ENCODE data around the gene KLF3. TPM values are rescaled to one million over a fixed set of nuclear protein-coding genes. Genes with fewer than 3 reads are reported as not detected.

KLF3 gene
- total RNA-seq, 1 donor from 2014 or later = 60.9 TPM

DNA sequence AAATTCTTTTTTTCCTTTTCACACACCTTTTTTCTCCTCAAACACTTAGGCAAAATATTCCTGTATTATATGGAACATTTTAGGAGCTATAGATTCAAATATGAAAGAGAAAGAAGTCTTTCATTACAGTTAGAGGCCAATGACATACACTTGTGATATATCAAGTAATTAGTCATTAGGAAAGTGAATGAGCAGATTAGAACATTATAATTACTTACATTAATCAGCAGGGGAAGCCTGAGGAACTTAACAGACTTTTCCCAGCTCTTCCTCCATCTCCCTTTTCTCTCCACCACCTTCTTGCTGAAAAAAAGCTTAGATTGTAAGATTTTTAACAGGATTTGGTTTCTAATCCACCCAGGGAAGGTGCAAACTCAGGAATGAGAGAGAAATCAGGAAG, 29.6 kb downstream of the KLF3 start:
- Mint-ChIP-seq H3K27ac (no peak overlapping the region), H3K4me3 (no peak overlapping the region), H3K9me3 (no peaks in the 10 kb centered on the region), H3K4me1 (peaks cover 24% of the 10 kb centered on the region), H3K36me3 (peaks cover 55% of the 10 kb centered on the region), H3K27me3 (ENCODE audit: low read depth) (no peaks in the 10 kb centered on the region)
- no peak for DNase-seq (ENCODE audit: low spot score in 2 of 2, unreplicated experiment in 2 of 2)
- TF ChIP-seq, protein P1, sequence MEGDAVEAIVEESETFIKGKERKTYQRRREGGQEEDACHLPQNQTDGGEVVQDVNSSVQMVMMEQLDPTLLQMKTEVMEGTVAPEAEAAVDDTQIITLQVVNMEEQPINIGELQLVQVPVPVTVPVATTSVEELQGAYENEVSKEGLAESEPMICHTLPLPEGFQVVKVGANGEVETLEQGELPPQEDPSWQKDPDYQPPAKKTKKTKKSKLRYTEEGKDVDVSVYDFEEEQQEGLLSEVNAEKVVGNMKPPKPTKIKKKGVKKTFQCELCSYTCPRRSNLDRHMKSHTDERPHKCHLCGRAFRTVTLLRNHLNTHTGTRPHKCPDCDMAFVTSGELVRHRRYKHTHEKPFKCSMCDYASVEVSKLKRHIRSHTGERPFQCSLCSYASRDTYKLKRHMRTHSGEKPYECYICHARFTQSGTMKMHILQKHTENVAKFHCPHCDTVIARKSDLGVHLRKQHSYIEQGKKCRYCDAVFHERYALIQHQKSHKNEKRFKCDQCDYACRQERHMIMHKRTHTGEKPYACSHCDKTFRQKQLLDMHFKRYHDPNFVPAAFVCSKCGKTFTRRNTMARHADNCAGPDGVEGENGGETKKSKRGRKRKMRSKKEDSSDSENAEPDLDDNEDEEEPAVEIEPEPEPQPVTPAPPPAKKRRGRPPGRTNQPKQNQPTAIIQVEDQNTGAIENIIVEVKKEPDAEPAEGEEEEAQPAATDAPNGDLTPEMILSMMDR (IDR thresholded peaks at IDR 0.05; ENCODE audit: unreplicated experiment) = no peak

DNA sequence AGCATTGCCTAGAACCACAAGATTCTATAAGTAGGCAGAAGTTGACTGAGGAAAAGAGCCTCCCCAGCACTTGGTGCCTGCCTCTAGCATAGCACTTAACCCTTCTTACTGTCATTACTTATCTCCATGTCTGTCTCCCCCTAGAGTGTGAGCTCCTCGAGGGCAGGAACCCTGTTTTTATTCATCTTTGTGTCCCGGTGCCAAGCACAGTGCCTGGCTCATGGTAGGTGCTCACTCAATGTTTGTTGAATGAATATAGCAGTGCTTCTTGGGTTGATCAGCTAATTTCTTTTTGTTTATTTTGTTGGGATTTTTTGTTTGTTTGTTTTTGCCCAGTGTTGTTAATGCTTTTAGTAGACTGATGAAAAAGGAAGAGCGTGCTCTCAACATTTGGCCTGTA, 30.3 kb downstream of the KLF3 start:
- no peak for DNase-seq (ENCODE audit: low spot score in 2 of 2, unreplicated experiment in 2 of 2)
- H3K4me1 Mint-ChIP-seq = peaks cover 24% of the 10 kb centered on the region
- H3K27ac Mint-ChIP-seq = no peak overlapping the region
- H3K4me3 Mint-ChIP-seq = no peak overlapping the region
- TF ChIP-seq, protein P1 (IDR thresholded peaks at IDR 0.05; ENCODE audit: unreplicated experiment) = no peak
- no peaks in the 10 kb centered on the region for H3K9me3 Mint-ChIP-seq
- peaks cover 52% of the 10 kb centered on the region for H3K36me3 Mint-ChIP-seq
- no peaks in the 10 kb centered on the region for H3K27me3 Mint-ChIP-seq (ENCODE audit: low read depth)

DNA sequence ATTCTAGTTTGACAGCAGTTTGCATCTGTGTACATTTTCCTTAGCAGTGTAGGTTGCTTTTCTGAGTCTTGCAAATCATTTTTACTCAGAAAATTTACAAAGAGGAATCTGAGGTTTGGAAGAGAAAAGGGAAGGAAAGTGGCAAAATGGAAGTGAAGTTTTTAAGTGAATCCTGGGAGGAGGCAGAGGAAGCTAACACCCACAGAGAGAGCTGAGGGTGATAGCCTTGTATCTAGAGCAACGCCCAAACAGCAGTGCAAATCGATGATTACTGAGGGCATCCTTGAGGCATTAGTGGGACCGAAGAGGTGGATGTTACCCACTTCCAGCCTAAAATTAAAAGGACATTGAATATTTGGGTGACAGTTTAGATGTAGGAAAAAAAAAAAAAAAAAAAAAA, 31.8 kb downstream of the KLF3 start:
- Mint-ChIP-seq H3K4me1 (peaks cover 24% of the 10 kb centered on the region), H3K27ac (peak overlapping the region; percentile 51), H3K4me3 (no peak overlapping the region), H3K9me3 (no peaks in the 10 kb centered on the region), H3K36me3 (peaks cover 37% of the 10 kb centered on the region), H3K27me3 (ENCODE audit: low read depth) (no peaks in the 10 kb centered on the region)
- no peak for DNase-seq (ENCODE audit: low spot score in 2 of 2, unreplicated experiment in 2 of 2)
- TF ChIP-seq, protein P1 (IDR thresholded peaks at IDR 0.05; ENCODE audit: unreplicated experiment) = no peak

DNA sequence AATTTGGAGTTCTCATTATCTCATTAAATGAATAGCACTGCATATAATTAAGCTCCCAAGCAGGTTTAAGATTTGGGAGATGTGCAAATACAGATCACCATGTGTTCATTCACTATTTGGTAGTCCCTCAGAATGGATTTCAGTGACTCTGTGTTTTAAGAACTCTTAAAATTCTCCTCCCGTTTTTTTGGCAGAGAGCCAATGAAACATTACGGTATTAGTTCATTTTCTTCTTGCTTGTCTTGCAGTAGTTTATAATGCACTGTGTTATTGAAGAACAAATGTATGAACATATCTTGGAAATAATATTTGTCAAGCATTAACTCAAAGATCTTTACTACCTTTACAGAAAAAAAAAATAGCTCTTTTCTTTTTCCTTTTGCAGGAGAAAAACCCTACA, 32.7 kb downstream of the KLF3 start:
- H3K27me3 Mint-ChIP-seq (ENCODE audit: low read depth) = no peaks in the 10 kb centered on the region
- H3K27ac Mint-ChIP-seq = no peak overlapping the region
- H3K9me3 Mint-ChIP-seq = no peaks in the 10 kb centered on the region
- peaks cover 36% of the 10 kb centered on the region for H3K36me3 Mint-ChIP-seq
- H3K4me3 Mint-ChIP-seq = no peak overlapping the region
- TF ChIP-seq, protein P1 (IDR thresholded peaks at IDR 0.05; ENCODE audit: unreplicated experiment) = no peak
- DNase-seq (ENCODE audit: low spot score in 2 of 2, unreplicated experiment in 2 of 2) = no peak
- H3K4me1 Mint-ChIP-seq = peaks cover 30% of the 10 kb centered on the region

DNA sequence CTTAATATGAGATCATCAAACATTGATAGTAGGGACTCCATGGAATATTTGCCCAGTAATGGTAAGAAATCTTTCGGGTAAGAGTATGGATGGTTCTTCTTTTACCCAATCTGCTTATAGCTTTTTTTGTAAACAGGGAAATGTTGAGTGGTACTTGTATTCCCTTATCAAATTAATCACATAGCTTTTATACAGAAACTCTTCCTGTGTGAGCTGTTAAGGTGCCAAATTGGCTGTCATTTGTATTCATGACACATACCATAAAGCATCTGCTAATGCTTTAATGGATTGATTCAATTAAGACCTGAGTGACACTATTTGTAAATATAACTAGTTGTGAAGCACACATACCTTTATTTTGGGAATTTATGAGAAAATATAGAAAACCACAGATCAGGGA, 34.2 kb downstream of the KLF3 start:
- Mint-ChIP-seq H3K36me3 (peaks cover 36% of the 10 kb centered on the region), H3K27ac (no peak overlapping the region), H3K4me3 (no peak overlapping the region), H3K9me3 (no peaks in the 10 kb centered on the region), H3K27me3 (ENCODE audit: low read depth) (no peaks in the 10 kb centered on the region), H3K4me1 (peaks cover 35% of the 10 kb centered on the region)
- DNase-seq (ENCODE audit: low spot score in 2 of 2, unreplicated experiment in 2 of 2) = no peak
- TF ChIP-seq, protein P1 (IDR thresholded peaks at IDR 0.05; ENCODE audit: unreplicated experiment) = no peak

DNA sequence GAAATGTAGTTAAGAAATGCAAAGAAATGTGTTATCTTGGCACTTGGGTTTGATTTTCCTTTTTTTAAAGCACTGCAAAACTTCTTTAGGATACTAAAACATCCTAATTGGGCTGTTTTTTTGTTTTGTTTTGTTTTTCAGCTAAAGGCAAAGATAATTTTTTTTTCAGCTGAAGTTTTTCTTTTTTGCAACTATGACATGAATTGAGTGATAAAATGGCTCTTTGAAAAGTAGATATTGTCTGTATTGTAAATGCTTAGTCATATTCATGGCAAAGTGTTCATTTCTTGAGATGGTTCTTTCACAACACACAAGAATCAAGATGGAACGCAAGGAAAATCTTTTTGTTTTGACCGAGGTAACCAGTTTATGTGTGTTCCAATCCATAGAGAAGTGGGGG, 35.1 kb downstream of the KLF3 start:
- H3K4me3 Mint-ChIP-seq = no peak overlapping the region
- TF ChIP-seq, protein P1 (IDR thresholded peaks at IDR 0.05; ENCODE audit: unreplicated experiment) = no peak
- H3K4me1 Mint-ChIP-seq = peaks cover 39% of the 10 kb centered on the region
- peaks cover 29% of the 10 kb centered on the region for H3K36me3 Mint-ChIP-seq
- H3K27me3 Mint-ChIP-seq (ENCODE audit: low read depth) = no peaks in the 10 kb centered on the region
- no peak for DNase-seq (ENCODE audit: low spot score in 2 of 2, unreplicated experiment in 2 of 2)
- H3K27ac Mint-ChIP-seq = no peak overlapping the region
- no peaks in the 10 kb centered on the region for H3K9me3 Mint-ChIP-seq
